Astrocyte (in vitro differentiated cells and primary cell): ENCODE results near the gene MLLT1. TPM values are rescaled to one million over a fixed set of nuclear protein-coding genes. Genes with fewer than 3 reads are reported as not detected.

ENCODE experiments used
- DNase-seq: peaks from one replicate; pipeline ENCODE4 v3.0.0-alpha.2; 2010; ENCODE audit warnings: low read depth
- FAIRE-seq: peaks from 2 replicates; lab custom pipeline; 2011; peaks lifted over from hg19 to GRCh38; lab: Jason Lieb, UNC
- H2AFZ ChIP-seq: 2 replicates; pipeline ENCODE4 v1.6.0; 2012; ENCODE audit warnings: low read depth, low read length, inconsistent platforms
- H3K27ac ChIP-seq: 2 replicates; pipeline ENCODE4 v1.5.1; 2011; ENCODE audit warnings: low read depth, low read length, inconsistent platforms
- H3K27me3 ChIP-seq: 2 replicates; pipeline ENCODE4 v1.6.0; 2011; ENCODE audit warnings: low read length, inconsistent platforms; ENCODE audit not compliant: insufficient read depth
- H3K36me3 ChIP-seq: 2 replicates; pipeline ENCODE4 v1.5.1; 2011; ENCODE audit warnings: low read length, inconsistent platforms; ENCODE audit not compliant: insufficient read depth
- H3K4me1 ChIP-seq: 2 replicates; pipeline ENCODE4 v1.5.1; 2011; ENCODE audit warnings: low read length, inconsistent platforms; ENCODE audit not compliant: insufficient read depth
- H3K4me2 ChIP-seq: 2 replicates; pipeline ENCODE4 v1.6.0; 2012; ENCODE audit warnings: low read length, inconsistent platforms
- H3K4me3 ChIP-seq: 2 replicates; pipeline ENCODE4 v1.5.1; 2011; ENCODE audit warnings: low read depth, mild to moderate bottlenecking, low read length, inconsistent platforms; ENCODE audit not compliant: insufficient read depth
- H3K79me2 ChIP-seq: 2 replicates; pipeline ENCODE4 v1.6.0; 2012; ENCODE audit warnings: mild to moderate bottlenecking, low read length, inconsistent platforms; ENCODE audit not compliant: insufficient read depth
- H3K9ac ChIP-seq: 2 replicates; pipeline ENCODE4 v1.6.0; 2012; ENCODE audit warnings: mild to moderate bottlenecking, low read length, inconsistent platforms
- H3K9me3 ChIP-seq: 2 replicates; pipeline ENCODE4 v1.5.1; 2012; ENCODE audit warnings: low read depth, mild to moderate bottlenecking, low read length, inconsistent platforms; ENCODE audit not compliant: insufficient read depth
- H4K20me1 ChIP-seq: 2 replicates; pipeline ENCODE4 v1.6.0; 2012; ENCODE audit warnings: low read length, inconsistent platforms; ENCODE audit not compliant: insufficient read depth
- H3K27ac Mint-ChIP-seq: one replicate; pipeline ENCODE4 v1.8.0; 2021; ENCODE audit warnings: mild to moderate bottlenecking, mixed read lengths; ENCODE audit not compliant: unreplicated experiment
- H3K27me3 Mint-ChIP-seq: one replicate; pipeline ENCODE4 v1.8.0; 2021; ENCODE audit warnings: low read depth, mixed read lengths; ENCODE audit not compliant: unreplicated experiment
- H3K36me3 Mint-ChIP-seq: one replicate; pipeline ENCODE4 v1.8.0; 2021; ENCODE audit warnings: low read depth, mixed read lengths; ENCODE audit not compliant: unreplicated experiment
- H3K4me1 Mint-ChIP-seq: one replicate; pipeline ENCODE4 v1.8.0; 2021; ENCODE audit warnings: low read depth, mixed read lengths; ENCODE audit not compliant: unreplicated experiment
- H3K4me3 Mint-ChIP-seq: one replicate; pipeline ENCODE4 v1.8.0; 2021; ENCODE audit warnings: mild to moderate bottlenecking, moderate library complexity, mixed read lengths; ENCODE audit not compliant: unreplicated experiment
- H3K9me3 Mint-ChIP-seq: one replicate; pipeline ENCODE4 v1.8.0; 2021; ENCODE audit warnings: mild to moderate bottlenecking, mixed read lengths; ENCODE audit not compliant: unreplicated experiment
- CTCF ChIP-seq: IDR thresholded peaks from 2 replicates; pipeline ENCODE4 v1.5.1; 2011; ENCODE audit warnings: low read depth, mild to moderate bottlenecking, inconsistent platforms, low read length, moderate library complexity; ENCODE audit not compliant: insufficient read depth
- EZH2 ChIP-seq: IDR thresholded peaks from 2 replicates; pipeline ENCODE4 v1.6.1; 2012; ENCODE audit warnings: mild to moderate bottlenecking, low read length, inconsistent platforms; ENCODE audit not compliant: insufficient read depth
- total RNA-seq: library from RNA; stranded (reverse); gene quantifications from 2 replicates; pipeline ENCODE4 v1.2.1, GENCODE V29; 2021

Gene MLLT1
- total RNA-seq, 1 donor from 2014 or later = 46.0 TPM

DNA sequence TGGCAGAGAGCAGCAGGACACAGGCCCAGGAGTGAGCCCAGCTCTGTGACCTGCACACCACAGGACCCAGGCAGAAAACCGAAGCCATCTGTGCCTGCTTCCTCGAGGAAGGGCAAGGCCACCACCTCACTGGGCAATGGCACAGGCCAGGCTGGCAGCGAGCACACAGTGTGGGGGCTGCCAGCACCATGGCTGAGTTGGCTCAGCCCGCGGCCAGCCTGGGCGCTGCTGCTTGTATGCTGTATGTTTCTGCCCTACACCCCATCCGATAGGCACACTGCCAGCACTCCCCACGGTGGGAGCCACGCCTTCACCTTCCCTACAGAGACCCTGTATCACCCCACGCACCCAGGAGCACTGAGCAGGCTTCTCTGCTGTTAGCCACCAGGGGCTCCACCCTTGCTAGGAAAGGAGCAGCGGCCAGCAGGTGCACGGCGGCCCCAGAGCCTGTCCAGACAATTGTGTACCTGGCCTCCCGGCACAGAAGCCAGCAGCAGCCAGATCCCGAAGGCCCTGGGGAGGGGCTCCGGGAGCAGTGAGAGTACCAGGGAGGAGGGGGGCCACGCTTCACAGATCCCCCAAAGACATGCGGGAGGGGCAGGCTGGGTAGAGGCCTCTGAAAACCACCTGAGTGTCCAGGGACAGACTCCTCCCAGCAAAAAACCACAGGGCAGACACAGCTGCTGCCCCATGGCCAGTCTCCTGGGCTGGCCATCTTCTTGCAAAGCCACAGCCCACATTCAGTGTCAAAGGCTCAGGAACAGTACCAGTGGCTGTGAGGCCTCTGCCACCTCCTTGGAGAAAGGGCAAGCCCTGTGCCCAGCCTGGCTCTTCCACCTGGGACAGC is 56.1 kb downstream of the MLLT1 start:
- Histone ChIP-seq H2AFZ (no peak overlapping the region), H3K27me3 (no peaks in the 10 kb centered on the region), H3K79me2 (peaks cover 59% of the 10 kb centered on the region), H3K4me1 (peaks cover 24% of the 10 kb centered on the region), H3K4me2 (no peak overlapping the region), H4K20me1 (peaks cover 72% of the 10 kb centered on the region), H3K9ac (no peak overlapping the region), H3K36me3 (no peaks in the 10 kb centered on the region), H3K27ac (no peak overlapping the region), H3K4me3 (no peak overlapping the region), H3K9me3 (no peaks in the 10 kb centered on the region)
- Mint-ChIP-seq H3K9me3 (no peaks in the 10 kb centered on the region), H3K27me3 (no peaks in the 10 kb centered on the region), H3K36me3 (peaks cover 7% of the 10 kb centered on the region), H3K27ac (no peak overlapping the region), H3K4me1 (no peaks in the 10 kb centered on the region), H3K4me3 (no peak overlapping the region)
- TF ChIP-seq CTCF = no peak
- no peak for TF ChIP-seq EZH2
- no peak for DNase-seq
- no peak for FAIRE-seq

- Histone ChIP-seq H3K4me3 (no peak overlapping the region), H4K20me1 (peaks cover 72% of the 10 kb centered on the region), H3K79me2 (peaks cover 52% of the 10 kb centered on the region), H3K27ac (no peak overlapping the region), H3K4me1 (peaks cover 21% of the 10 kb centered on the region), H2AFZ (no peak overlapping the region), H3K4me2 (no peak overlapping the region), H3K27me3 (no peaks in the 10 kb centered on the region), H3K36me3 (no peaks in the 10 kb centered on the region), H3K9ac (no peak overlapping the region), H3K9me3 (no peaks in the 10 kb centered on the region)
- DNase-seq = no peak
- Mint-ChIP-seq H3K27me3 (no peaks in the 10 kb centered on the region), H3K4me3 (no peak overlapping the region), H3K36me3 (peaks cover 7% of the 10 kb centered on the region), H3K9me3 (no peaks in the 10 kb centered on the region), H3K4me1 (peaks cover 3% of the 10 kb centered on the region), H3K27ac (no peak overlapping the region)
- TF ChIP-seq CTCF (no peak), EZH2 (no peak)
- no peak for FAIRE-seq
Observed at GRCh38 chr19:6222884-6223283, 56.9 kb downstream of the MLLT1 start.
